Raji (cell line): ENCODE data around the gene SMYD3.

Experiments used
- POLR2A ChIP-seq: IDR thresholded peaks from 2 replicates; pipeline ENCODE4 v1.6.1; 2011; ENCODE audit warnings: low read depth, low read length, control low read depth; ENCODE audit not compliant: insufficient read depth

SMYD3 gene

GRCh38 chr1:245823408-245824147 is 683.5 kb downstream of the SMYD3 start:
- TF ChIP-seq POLR2A, result no peak

- TF ChIP-seq POLR2A, result no peak
Observed at GRCh38 chr1:245822996-245823395, 684.1 kb downstream of the SMYD3 start.

- TF ChIP-seq POLR2A, result no peak
Observed at GRCh38 chr1:245814651-245815050, 692.4 kb downstream of the SMYD3 start.

GRCh38 chr1:245812278-245812677 is 694.8 kb downstream of the SMYD3 start:
- TF ChIP-seq POLR2A, result no peak

- peak; percentile 39; the same call in 1 of the 2 replicates for TF ChIP-seq POLR2A
Observed at GRCh38 chr1:245810789-245811337, 696.2 kb downstream of the SMYD3 start.

GRCh38 chr1:245810181-245810769 is 696.8 kb downstream of the SMYD3 start:
- 0 out of 2 replicates have a peak, but pooled peaks have one; percentile 27 for TF ChIP-seq POLR2A

GRCh38 chr1:245809361-245809760 is 697.7 kb downstream of the SMYD3 start:
- TF ChIP-seq POLR2A, result 0 out of 2 replicates have a peak, but pooled peaks have one; percentile 30

GRCh38 chr1:245807954-245808719 is 698.9 kb downstream of the SMYD3 start:
- TF ChIP-seq POLR2A, result no peak

GRCh38 chr1:245807306-245807705 is 699.8 kb downstream of the SMYD3 start:
- TF ChIP-seq POLR2A, result 0 out of 2 replicates have a peak, but pooled peaks have one; percentile 8

- TF ChIP-seq POLR2A, result no peak
Observed at GRCh38 chr1:245805532-245805931, 701.5 kb downstream of the SMYD3 start.

- TF ChIP-seq POLR2A, result no peak
Observed at GRCh38 chr1:245804696-245805095, 702.4 kb downstream of the SMYD3 start.

GRCh38 chr1:245803666-245804037 is 703.4 kb downstream of the SMYD3 start:
- no peak for TF ChIP-seq POLR2A

GRCh38 chr1:245802941-245803665 is 704.0 kb downstream of the SMYD3 start:
- TF ChIP-seq POLR2A, result no peak

GRCh38 chr1:245800901-245801605 is 706.0 kb downstream of the SMYD3 start:
- TF ChIP-seq POLR2A, result no peak

- no peak for TF ChIP-seq POLR2A
Observed at GRCh38 chr1:245798349-245798711, 708.7 kb downstream of the SMYD3 start.
